NT2/D1 (cell line): ENCODE data around the gene STRBP.

Experiments used
- SUZ12 ChIP-seq: IDR thresholded peaks from 2 replicates; pipeline ENCODE4 v1.6.1; 2011; ENCODE audit not compliant: insufficient read length, insufficient read depth; ENCODE audit errors: extremely low read depth
- ZNF274 ChIP-seq: IDR thresholded peaks from 2 replicates; pipeline ENCODE4 v1.6.1; 2011; ENCODE audit warnings: mild to moderate bottlenecking, low read depth, low read length

DNA sequence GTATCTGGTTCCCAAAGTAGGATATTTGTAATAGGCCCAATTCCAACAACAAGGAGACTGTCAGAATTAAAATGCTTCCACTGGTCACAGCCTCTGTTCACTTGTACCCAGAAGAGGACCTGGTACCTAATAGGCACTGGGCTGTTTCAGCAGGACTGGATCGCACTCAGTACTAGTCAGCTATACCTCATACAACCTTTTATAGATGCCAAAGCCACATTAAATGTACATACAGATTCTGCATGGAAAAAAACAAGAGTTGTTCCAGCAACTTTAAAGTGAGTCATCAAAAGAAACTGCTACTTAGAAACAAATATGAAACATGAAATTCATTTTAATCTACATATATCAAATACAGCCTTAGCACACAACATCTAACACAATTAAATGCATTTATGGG is 147.4 kb downstream of the STRBP start:
- TF ChIP-seq SUZ12 (no peak), ZNF274 (no peak)
